CD4-positive, alpha-beta T cell treated with Interleukin-17A for 1 hour (primary cell): ENCODE data around the gene TMEM254.
"Not testable (repeated sequence)": the region's sequence is repeated elsewhere in the genome, so short reads cannot be mapped to it uniquely, and the experiment has no call there.

Experiments used
- DNase-seq: peaks from one replicate; pipeline ENCODE4 v3.0.0-alpha.2; 2020

The TMEM254 gene

GRCh38 chr10:80133687-80134086, 55.2 kb downstream of the TMEM254 start:
- DNase-seq = not testable (repeated sequence)

GRCh38 chr10:80136134-80136571, 57.7 kb downstream of the TMEM254 start:
- DNase-seq = no peak

- no peak for DNase-seq
Measured at GRCh38 chr10:80137031-80137862, 58.8 kb downstream of the TMEM254 start.

- no peak for DNase-seq
Measured at GRCh38 chr10:80137920-80138319, 59.5 kb downstream of the TMEM254 start.

- DNase-seq = no peak
Measured at GRCh38 chr10:80139265-80139664, 60.8 kb downstream of the TMEM254 start.

- no peak for DNase-seq
Measured at GRCh38 chr10:80140251-80140650, 61.8 kb downstream of the TMEM254 start.

- DNase-seq = no peak
Measured at GRCh38 chr10:80141696-80142460, 63.4 kb downstream of the TMEM254 start.
